Muscle layer of duodenum (tissue), 2 donors: Measurements from ENCODE around the gene GCNT2.

Experiments
- H3K27ac ChIP-seq: one replicate; pipeline ENCODE4 v1.7.0; 2013; ENCODE audit warnings: mild to moderate bottlenecking, low read length
- H3K27me3 ChIP-seq: one replicate; pipeline ENCODE4 v1.7.0; 2013; ENCODE audit warnings: low read depth, mild to moderate bottlenecking, control low read depth, low read length
- H3K36me3 ChIP-seq, 2 donors: one replicate each; pipeline ENCODE4 v1.7.0; 2013; ENCODE audit warnings: low read length in 2 of 2, control low read depth in 1 of 2, mild to moderate bottlenecking in 1 of 2; ENCODE audit not compliant: insufficient read depth in 2 of 2, control insufficient read depth in 1 of 2
- H3K4me1 ChIP-seq, 2 donors: one replicate each; pipeline ENCODE4 v1.7.0; 2013; ENCODE audit warnings: low read length in 2 of 2, mild to moderate bottlenecking in 2 of 2, control low read depth in 1 of 2, moderate library complexity in 1 of 2; ENCODE audit not compliant: insufficient read depth in 2 of 2, control insufficient read depth in 1 of 2
- H3K4me3 ChIP-seq, 2 donors: one replicate each; pipeline ENCODE4 v1.7.0; 2013; ENCODE audit warnings: low read length in 2 of 2, low read depth in 1 of 2, mild to moderate bottlenecking in 1 of 2
- H3K9me3 ChIP-seq, 2 donors: one replicate each; pipeline ENCODE4 v1.7.0; 2013; ENCODE audit warnings: low read length in 2 of 2, control low read depth in 1 of 2, mild to moderate bottlenecking in 1 of 2; ENCODE audit not compliant: control insufficient read depth in 1 of 2
- donor health status: healthy.

Gene GCNT2

GRCh38 chr6:10584607-10585006 lies 63.5 kb downstream of the GCNT2 start:
- peaks cover 0 to 3% of the 10 kb centered on the region in 2 donors for H3K36me3 ChIP-seq
- H3K27ac ChIP-seq: no peak overlapping the region
- H3K9me3 ChIP-seq: no peaks in the 10 kb centered on the region
- H3K4me3 ChIP-seq: no peak overlapping the region
- no peaks in the 10 kb centered on the region for H3K27me3 ChIP-seq
- H3K4me1 ChIP-seq: peaks cover 7 to 25% of the 10 kb centered on the region in 2 donors

DNA sequence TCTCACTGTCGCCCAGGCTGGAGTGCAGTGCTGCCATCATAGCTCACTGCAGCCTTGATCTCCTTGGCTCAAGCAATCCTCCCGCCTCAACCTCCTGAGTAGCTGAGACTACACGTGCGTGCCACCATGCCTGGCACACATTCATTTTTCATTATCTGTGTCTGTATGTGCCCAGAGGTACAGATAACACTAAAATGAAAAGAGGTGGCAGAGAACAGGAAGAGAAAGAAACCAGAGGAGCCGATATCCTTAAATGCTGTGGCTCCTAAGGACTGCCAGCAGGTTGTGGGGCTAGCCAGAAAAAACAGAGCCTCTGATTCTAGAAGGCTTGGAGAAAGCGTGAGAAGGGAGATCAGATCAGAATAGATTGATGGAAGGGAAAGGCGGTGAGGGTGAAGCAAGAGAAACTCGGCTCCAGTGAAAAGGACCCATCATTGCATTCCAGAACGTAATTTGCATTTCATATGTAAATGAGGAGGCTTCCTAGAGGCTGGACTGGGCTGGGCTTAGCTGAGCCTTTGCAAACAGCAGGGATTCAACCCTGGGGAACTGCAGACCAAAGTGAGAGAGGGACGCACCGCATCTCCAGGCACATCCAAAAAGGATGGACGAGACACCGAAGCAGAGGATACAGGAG lies 64.2 kb downstream of the GCNT2 start:
- H3K4me3 ChIP-seq: peak overlapping the region; percentile 27 to 46
- H3K27me3 ChIP-seq: no peaks in the 10 kb centered on the region
- H3K9me3 ChIP-seq: no peaks in the 10 kb centered on the region
- H3K4me1 ChIP-seq: peaks cover 7 to 23% of the 10 kb centered on the region in 2 donors
- no peak overlapping the region for H3K27ac ChIP-seq
- H3K36me3 ChIP-seq: peaks cover 0 to 3% of the 10 kb centered on the region in 2 donors

GRCh38 chr6:10586302-10586701 lies 65.2 kb downstream of the GCNT2 start:
- Histone ChIP-seq H3K4me3 (peak overlapping the region; percentile 27 to 46), H3K27ac (peak overlapping the region; percentile 30), H3K27me3 (no peaks in the 10 kb centered on the region)

GRCh38 chr6:10587656-10588406 lies 66.7 kb downstream of the GCNT2 start:
- no peaks in the 10 kb centered on the region for H3K9me3 ChIP-seq
- H3K36me3 ChIP-seq: peaks cover 0 to 3% of the 10 kb centered on the region in 2 donors
- H3K27ac ChIP-seq: no peak overlapping the region
- H3K4me3 ChIP-seq: peak overlapping the region; percentile 26 to 27
- no peaks in the 10 kb centered on the region for H3K27me3 ChIP-seq
- H3K4me1 ChIP-seq: peaks cover 6 to 21% of the 10 kb centered on the region in 2 donors

More at GRCh38 chr6:10586302-10586701, 65.2 kb downstream of the GCNT2 start:
- H3K36me3 ChIP-seq: peaks cover 0 to 3% of the 10 kb centered on the region in 2 donors
- H3K9me3 ChIP-seq: no peaks in the 10 kb centered on the region
- peaks cover 7 to 23% of the 10 kb centered on the region in 2 donors for H3K4me1 ChIP-seq

DNA sequence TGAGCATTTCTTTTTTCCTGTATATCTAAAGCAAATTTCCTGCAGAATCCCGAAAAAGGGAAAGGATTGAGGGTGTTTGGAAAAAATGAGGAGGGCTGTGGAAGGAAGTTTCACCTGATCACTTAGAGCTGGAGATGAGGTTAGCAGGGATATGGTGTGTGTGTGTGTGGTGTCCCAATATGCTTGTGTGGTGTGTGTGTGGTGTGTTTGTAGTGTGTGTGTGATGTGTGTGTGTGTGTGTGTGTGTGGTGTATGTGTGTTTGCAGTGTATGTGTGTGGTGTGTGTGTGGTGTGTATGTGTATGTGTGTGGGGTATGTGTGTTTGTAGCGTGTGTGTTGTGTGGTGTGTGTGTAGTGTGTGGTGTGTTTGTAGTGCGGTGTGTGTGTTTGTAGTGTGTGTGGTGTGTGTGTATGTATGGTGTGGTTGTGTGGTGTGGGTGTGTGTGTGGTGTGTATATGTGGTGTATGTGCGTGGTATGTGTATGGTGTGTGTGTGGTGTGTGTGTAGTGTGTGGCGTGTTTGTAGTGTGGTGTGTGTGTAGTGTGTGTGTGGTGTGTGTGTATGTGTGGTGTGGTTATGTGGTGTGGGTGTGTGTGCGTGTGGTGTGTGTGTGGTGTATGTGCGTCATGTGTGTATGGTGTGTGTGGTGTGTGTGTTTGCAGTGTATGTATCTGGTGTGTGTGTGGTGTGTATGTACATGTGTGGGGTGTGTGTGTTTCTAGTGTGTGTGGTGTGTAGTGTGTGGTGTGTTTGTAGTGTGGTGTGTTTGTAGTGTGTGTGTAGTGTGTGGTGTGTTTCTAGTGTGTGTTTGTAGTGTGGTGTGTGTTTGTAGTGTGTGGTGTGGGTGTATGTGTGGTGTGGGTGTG lies 67.6 kb downstream of the GCNT2 start:
- Histone ChIP-seq H3K4me3 (no peak overlapping the region), H3K36me3 (peaks cover 0 to 3% of the 10 kb centered on the region in 2 donors), H3K9me3 (no peaks in the 10 kb centered on the region), H3K4me1 (peaks cover 0 to 13% of the 10 kb centered on the region in 2 donors), H3K27me3 (no peaks in the 10 kb centered on the region), H3K27ac (no peak overlapping the region)

- no peaks in the 10 kb centered on the region for H3K9me3 ChIP-seq
- H3K36me3 ChIP-seq: peaks cover 0 to 3% of the 10 kb centered on the region in 2 donors
- H3K27me3 ChIP-seq: no peaks in the 10 kb centered on the region
- peaks cover 0 to 13% of the 10 kb centered on the region in 2 donors for H3K4me1 ChIP-seq
- no peak overlapping the region for H3K4me3 ChIP-seq
- H3K27ac ChIP-seq: no peak overlapping the region
Observed at GRCh38 chr6:10589429-10589727, 68.2 kb downstream of the GCNT2 start.

GRCh38 chr6:10589983-10590382 lies 68.8 kb downstream of the GCNT2 start:
- no peaks in the 10 kb centered on the region for H3K27me3 ChIP-seq
- no peak overlapping the region for H3K27ac ChIP-seq
- H3K9me3 ChIP-seq: no peaks in the 10 kb centered on the region
- no peak overlapping the region for H3K4me3 ChIP-seq
- H3K4me1 ChIP-seq: peaks cover 0 to 13% of the 10 kb centered on the region in 2 donors
- H3K36me3 ChIP-seq: peaks cover 0 to 3% of the 10 kb centered on the region in 2 donors

DNA sequence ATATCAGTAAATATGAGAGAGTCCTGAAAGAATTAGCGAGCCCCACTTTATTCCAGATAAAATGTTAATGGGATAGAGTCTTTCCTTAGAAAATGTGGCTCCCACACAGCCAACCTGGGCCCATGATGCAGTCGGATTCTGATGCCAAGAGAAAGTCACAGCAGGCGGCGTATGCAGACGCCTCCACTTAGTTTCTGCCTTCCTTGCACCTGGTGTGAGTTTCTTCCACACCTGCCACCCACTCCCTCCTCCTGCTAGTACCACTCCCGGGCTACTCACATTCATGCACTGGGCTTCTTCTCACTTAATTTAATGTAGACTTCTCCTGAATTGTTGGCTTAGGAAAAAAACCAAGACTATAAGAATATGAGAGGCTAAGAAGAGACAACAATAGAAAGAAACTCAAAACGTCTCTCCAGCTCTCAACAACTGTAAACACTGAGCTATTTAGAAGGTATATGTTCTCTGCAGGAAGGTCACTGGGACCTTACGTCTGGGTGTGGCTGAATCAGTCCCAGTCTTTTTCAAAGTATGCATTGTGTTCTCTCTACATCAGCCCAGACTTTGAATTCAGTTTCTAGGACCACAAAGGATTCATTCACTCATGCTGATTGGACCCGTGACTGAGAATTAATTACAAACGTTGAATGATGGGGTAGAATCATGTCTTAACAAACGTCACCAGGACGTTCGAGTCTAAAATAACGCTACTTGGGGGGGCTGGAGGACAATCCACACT lies 70.4 kb downstream of the GCNT2 start:
- no peaks in the 10 kb centered on the region for H3K27me3 ChIP-seq
- no peak overlapping the region for H3K27ac ChIP-seq
- H3K4me1 ChIP-seq: peaks cover 0 to 15% of the 10 kb centered on the region in 2 donors
- no peaks in the 10 kb centered on the region for H3K9me3 ChIP-seq
- H3K36me3 ChIP-seq: no peaks in the 10 kb centered on the region
- no peak overlapping the region for H3K4me3 ChIP-seq

GRCh38 chr6:10595731-10596664 lies 74.8 kb downstream of the GCNT2 start:
- Histone ChIP-seq H3K9me3 (no peaks in the 10 kb centered on the region), H3K36me3 (no peaks in the 10 kb centered on the region), H3K4me1 (peaks cover 0 to 43% of the 10 kb centered on the region in 2 donors), H3K27ac (no peak overlapping the region), H3K4me3 (no peak overlapping the region), H3K27me3 (no peaks in the 10 kb centered on the region)

GRCh38 chr6:10597499-10598001 lies 76.4 kb downstream of the GCNT2 start:
- Histone ChIP-seq H3K27ac (no peak overlapping the region), H3K4me3 (no peak overlapping the region), H3K4me1 (peaks cover 0 to 48% of the 10 kb centered on the region in 2 donors), H3K27me3 (no peaks in the 10 kb centered on the region), H3K9me3 (no peaks in the 10 kb centered on the region), H3K36me3 (no peaks in the 10 kb centered on the region)
